A673 (cell line): ENCODE measurements around the gene AIM2. TPM values are rescaled to one million over a fixed set of nuclear protein-coding genes. Genes with fewer than 3 reads are reported as not detected.

Experiments
- BruUV-seq: library from RNA; stranded (reverse); fragments of 400-500 nt; replicated peaks from 2 replicates; lab custom pipeline; 2021; lab: Mats Ljungman, UMichigan
- CTCF ChIA-PET: fragments of 300-600 bp; sonication (Branson Sonifier 250); formaldehyde crosslinking; loops from one replicate; lab custom pipeline; 2022; ENCODE audit warnings: antibody characterized with exemption; lab: Charles Lee
- POLR2A ChIA-PET: fragments of 300-600 bp; sonication (Branson Sonifier 250); formaldehyde crosslinking; loops from one replicate; lab custom pipeline; 2022; ENCODE audit warnings: antibody characterized with exemption; ENCODE audit not compliant: low non-redundant PET; lab: Charles Lee
- DNase-seq: peaks from one replicate; pipeline ENCODE4 v3.0.0-alpha.2; 2015; ENCODE audit warnings: low spot score
- H3K27ac ChIP-seq: fragments of 200-600 bp; sonication (generic); 2 replicates; pipeline ENCODE4 v1.5.1; 2016; ENCODE audit warnings: mixed run types, low read depth, mild to moderate bottlenecking, mixed read lengths, antibody characterized with exemption, low read length; ENCODE audit not compliant: poor library complexity, severe bottlenecking
- H3K27me3 ChIP-seq: fragments of 200-600 bp; sonication (generic); replicated peaks from 2 replicates; pipeline ENCODE4 v1.6.1; 2017; ENCODE audit warnings: mixed run types, low read depth, mild to moderate bottlenecking, mixed read lengths, antibody characterized with exemption, low read length; ENCODE audit not compliant: insufficient read depth, poor library complexity
- H3K36me3 ChIP-seq: fragments of 200-600 bp; sonication (generic); 2 replicates; pipeline ENCODE4 v1.6.1; 2016; ENCODE audit warnings: mixed run types, mild to moderate bottlenecking, mixed read lengths, antibody characterized with exemption, low read length; ENCODE audit not compliant: insufficient read depth, poor library complexity, severe bottlenecking
- H3K4me1 ChIP-seq: fragments of 200-600 bp; sonication (generic); 2 replicates; pipeline ENCODE4 v1.6.1; 2017; ENCODE audit warnings: mixed run types, mild to moderate bottlenecking, mixed read lengths, antibody characterized with exemption, low read length; ENCODE audit not compliant: insufficient read depth, poor library complexity, severe bottlenecking
- H3K4me3 ChIP-seq: fragments of 200-600 bp; sonication (generic); 2 replicates; pipeline ENCODE4 v1.5.1; 2016; ENCODE audit warnings: low read depth, mixed run types, mild to moderate bottlenecking, mixed read lengths, low read length; ENCODE audit not compliant: poor library complexity, severe bottlenecking
- H3K9me3 ChIP-seq: fragments of 200-600 bp; sonication (generic); 2 replicates; pipeline ENCODE4 v1.6.1; 2016; ENCODE audit warnings: mixed run types, low read depth, mild to moderate bottlenecking, mixed read lengths, antibody characterized with exemption, low read length; ENCODE audit not compliant: poor library complexity, severe bottlenecking
- CTCF ChIP-seq: fragments of 300-800, 200-600 bp; sonication (generic); conservative IDR thresholded peaks from 2 replicates; pipeline ENCODE4 v1.5.1; 2017; ENCODE audit warnings: low read depth, mild to moderate bottlenecking, antibody characterized with exemption, low read length, moderate library complexity, mixed read lengths
- EZH2 ChIP-seq: fragments of 200-600 bp; sonication (generic); IDR thresholded peaks from 2 replicates; pipeline ENCODE4 v1.6.1; 2017; ENCODE audit warnings: borderline replicate concordance, low read depth, mild to moderate bottlenecking, mixed read lengths, antibody characterized with exemption, low read length; ENCODE audit not compliant: poor library complexity, severe bottlenecking
- intact Hi-C: fragments of 100-400 bp; cut with micrococcal nuclease; formaldehyde crosslinking; loops from one replicate; pipeline ENCODE4 v1.10.0; 2022; ENCODE audit not compliant: unreplicated experiment
- total RNA-seq: library from RNA; stranded (reverse); gene quantifications from 2 replicates; pipeline ENCODE4 v1.2.3, GENCODE V29; 2021

Gene AIM2
- total RNA-seq, 1 experiment from 2014 or later, result not detected

GRCh38 chr1:159089184-159089791, 12.7 kb upstream of the AIM2 start:
- Histone ChIP-seq H3K27me3 (no peaks in the 10 kb centered on the region), H3K4me1 (peaks cover 4% of the 10 kb centered on the region), H3K4me3 (no peak overlapping the region), H3K36me3 (no peaks in the 10 kb centered on the region), H3K9me3 (no peaks in the 10 kb centered on the region), H3K27ac (no peak overlapping the region)
- DNase-seq, result peak; percentile 30
- ChIA-PET CTCF (no interaction called here), POLR2A (no interaction called here)
- no TSS peak for BruUV-seq
- intact Hi-C loops, result no loop called here
- TF ChIP-seq EZH2, result no peak
- TF ChIP-seq CTCF, result peak; percentile 69

GRCh38 chr1:159088546-159089183, 12.1 kb upstream of the AIM2 start:
- Histone ChIP-seq H3K27me3 (peaks cover 2% of the 10 kb centered on the region), H3K36me3 (no peaks in the 10 kb centered on the region), H3K4me3 (no peak overlapping the region), H3K9me3 (no peaks in the 10 kb centered on the region), H3K4me1 (peaks cover 4% of the 10 kb centered on the region), H3K27ac (no peak overlapping the region)
- ChIA-PET CTCF (no interaction called here), POLR2A (no interaction called here)
- intact Hi-C loops, result no loop called here
- no TSS peak for BruUV-seq
- no peak for TF ChIP-seq CTCF
- no peak for TF ChIP-seq EZH2
- no peak for DNase-seq

- H3K9me3 ChIP-seq, result no peaks in the 10 kb centered on the region
- H3K4me3 ChIP-seq, result no peak overlapping the region
- H3K36me3 ChIP-seq, result no peaks in the 10 kb centered on the region
- ChIA-PET CTCF (no interaction called here), POLR2A (no interaction called here)
- H3K4me1 ChIP-seq, result peaks cover 4% of the 10 kb centered on the region
- H3K27ac ChIP-seq, result no peak overlapping the region
- TF ChIP-seq CTCF, result no peak
- TF ChIP-seq EZH2, result no peak
- no TSS peak for BruUV-seq
- intact Hi-C loops, result no loop called here
- DNase-seq, result no peak
- peaks cover 4% of the 10 kb centered on the region for H3K27me3 ChIP-seq
Measured at GRCh38 chr1:159088050-159088449, 11.5 kb upstream of the AIM2 start.
